Medulla oblongata (tissue), 1 donor: ENCODE data around the gene DDX39A.

ENCODE experiments used
- DNase-seq: peaks from one replicate; pipeline ENCODE4 v3.0.0-alpha.2; 2015; ENCODE audit errors: extremely low spot score

Gene DDX39A

DNA sequence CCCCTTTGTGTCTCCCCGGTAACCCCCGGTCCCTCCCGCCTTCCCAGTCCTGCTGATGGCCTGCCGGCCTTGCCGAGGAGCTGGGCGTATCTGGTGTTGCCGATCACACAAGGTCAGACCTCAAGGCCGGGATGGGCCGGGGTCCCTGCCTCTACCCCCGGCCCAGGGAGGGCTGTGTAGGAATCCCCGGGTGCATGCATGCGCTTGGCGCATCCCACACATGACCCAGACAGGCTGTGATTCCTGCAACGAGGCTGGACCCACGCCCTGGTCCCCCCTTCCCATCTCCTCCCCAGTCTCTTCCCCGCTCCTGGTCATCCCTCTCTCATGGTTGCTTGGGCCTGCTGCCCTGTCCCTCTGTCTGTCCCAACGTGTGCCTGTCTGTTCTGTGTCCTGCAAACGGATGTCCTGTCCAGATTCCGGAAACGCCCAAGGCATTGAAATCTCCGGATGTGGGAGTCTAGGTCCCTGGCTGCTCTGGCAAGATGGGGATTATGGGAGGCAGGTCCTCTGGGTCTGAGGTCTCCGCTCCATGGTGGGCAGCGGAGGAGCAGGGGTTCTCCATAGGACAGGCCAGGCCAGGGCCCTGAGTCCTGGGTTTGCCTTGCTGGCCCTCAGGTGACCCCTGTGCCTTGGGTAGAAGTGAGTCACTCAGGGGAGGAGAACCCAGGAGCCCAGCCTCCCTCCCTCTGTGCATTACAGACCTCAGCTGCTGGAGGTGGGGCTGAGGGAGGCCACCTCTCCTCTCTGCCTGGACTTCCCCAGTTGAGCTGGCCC lies 15.6 kb upstream of the DDX39A start:
- DNase-seq, result no peak

DNA sequence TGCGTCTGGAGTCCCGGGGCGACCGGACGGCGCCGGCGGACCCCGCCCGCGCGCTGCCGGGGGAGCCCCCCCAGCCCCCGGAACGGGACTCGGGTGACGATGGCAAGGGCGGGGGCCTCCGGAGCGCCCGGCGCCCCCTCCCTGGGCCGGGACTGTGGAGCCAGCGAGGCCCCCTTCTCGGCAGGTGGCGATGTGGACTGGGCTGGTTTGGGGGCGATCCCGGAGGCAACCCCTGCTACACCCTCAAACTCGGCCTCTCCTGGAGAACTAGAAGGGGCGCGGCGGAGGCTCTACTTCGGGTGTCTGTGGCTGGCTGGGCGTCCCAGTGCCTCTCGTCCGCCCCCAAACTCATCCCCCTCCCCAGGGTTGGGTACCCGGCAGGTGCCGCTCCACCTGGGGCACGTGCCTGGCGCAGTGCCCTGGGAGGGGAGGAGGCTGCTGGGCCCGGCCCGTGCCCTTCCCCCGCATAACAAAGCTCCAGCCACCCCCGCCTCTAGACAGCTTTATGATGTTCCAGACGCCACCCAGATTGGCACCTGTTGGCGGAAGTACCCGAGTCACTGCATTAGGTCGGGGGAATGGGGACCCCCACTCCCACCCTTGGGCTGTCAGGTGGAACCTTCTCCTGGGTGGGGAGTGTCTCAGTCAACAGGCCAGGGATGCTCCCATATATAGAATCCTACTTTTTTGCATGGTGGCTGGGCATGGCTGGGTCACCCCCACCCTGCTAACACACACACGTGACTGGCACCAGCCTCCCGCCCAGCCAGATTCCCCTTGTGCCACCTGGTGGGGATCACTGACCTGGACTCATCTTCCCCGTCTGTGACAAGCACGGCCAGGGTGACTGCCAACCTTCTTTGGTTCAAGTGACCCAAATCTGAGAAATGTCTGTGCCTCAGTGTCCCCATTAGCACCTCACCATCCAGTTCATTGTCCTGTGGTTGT lies 14.7 kb upstream of the DDX39A start:
- DNase-seq, result no peak

DNA sequence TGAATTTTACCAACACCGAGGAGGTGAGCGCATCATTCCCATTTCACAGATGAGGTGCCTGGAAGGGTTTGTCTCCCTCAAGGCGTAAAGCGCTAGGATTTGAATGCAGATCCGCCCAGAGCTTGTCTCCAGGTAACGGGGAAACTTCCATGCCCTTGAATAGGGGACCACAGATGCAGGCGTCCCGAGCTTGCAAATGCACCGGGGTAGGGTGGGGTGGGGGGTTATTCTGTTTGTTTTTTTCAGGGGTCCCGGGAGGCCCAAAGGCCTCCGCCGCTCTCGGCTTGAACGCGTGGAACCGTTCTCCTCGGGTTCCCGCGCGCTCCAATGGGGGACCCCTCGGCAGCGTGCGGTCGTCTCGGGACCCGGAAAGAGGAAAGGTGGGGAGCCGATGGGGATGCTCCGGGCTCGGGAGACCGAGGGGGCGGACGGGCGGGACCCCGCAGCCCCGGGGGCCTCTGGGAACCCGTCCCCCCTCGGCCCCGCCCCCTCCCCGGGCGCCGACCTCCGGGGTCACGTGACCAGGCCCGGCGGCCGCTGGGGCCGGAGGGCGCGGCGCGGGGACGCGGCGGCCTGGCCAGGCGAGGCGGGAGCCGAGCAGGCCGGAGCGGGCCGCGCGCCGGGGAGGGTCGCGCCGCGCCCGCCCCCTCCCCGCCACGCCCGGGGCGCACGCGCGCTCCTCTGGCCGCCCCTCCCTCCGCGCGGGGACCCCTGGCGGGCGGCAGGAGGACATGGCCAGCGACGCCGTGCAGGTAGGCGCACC lies 13.8 kb upstream of the DDX39A start, which contains the start of gene PKN1:
Gene PKN1, plus strand, starts transcription at position 516 of the 763 bp plus-strand sequence. Its CDS starts 216 bp downstream, at position 732.
- DNase-seq, result peak; percentile 66

GRCh38 chr19:14430712-14431111 lies 11.6 kb upstream of the DDX39A start:
- DNase-seq, result no peak

DNA sequence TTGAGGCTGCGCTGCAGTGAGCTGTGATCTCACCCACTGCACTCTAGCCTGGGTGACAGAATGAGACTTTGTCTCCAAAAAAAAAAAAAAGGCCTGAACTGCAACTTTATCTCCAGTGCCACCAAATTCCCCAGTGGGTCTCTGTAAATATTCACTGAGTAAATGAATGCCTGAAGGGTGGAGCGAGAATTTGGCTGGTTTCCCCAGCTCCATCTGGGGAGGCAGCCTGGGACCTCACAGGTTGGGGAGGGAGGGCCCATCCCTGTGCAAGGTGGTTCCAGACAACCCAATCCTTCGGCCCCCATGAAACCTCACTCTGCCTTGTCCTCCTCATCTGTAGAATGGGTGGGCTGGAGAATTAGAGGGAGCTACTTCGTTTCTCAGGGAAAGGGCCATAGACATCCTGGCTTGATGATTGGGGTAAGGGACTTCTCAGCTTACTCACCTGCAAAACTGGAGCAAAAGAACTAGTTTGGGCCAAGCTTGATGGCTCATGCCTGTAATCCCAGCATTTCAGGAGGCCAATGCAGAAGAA lies 9.8 kb upstream of the DDX39A start:
- no peak for DNase-seq

GRCh38 chr19:14427461-14427860 lies 8.3 kb upstream of the DDX39A start:
- no peak for DNase-seq

DNA sequence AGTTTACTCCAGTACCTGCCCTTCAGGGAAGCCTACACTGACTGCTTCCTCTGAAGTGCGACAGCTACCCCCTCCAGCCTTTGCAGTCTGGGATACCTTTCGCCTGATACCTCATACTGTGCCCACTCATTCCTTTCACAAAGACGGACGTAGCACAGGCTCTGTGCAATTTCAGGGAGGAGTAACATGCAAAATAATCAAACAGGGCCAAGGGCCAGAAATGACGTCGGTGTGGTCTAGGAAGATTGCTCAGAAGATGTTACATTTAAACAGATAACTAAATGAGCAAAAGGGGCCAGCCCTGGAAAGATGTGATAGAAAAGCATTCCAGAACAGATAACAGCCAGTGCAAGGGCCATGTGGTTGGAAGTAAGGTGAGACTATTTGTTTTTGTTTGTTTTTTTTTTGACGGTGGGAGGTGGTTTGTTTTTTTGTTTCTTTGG lies 6.6 kb upstream of the DDX39A start:
- DNase-seq, result no peak

GRCh38 chr19:14418856-14419105 lies 360 bp downstream of the DDX39A start:
- no peak for DNase-seq

DNA sequence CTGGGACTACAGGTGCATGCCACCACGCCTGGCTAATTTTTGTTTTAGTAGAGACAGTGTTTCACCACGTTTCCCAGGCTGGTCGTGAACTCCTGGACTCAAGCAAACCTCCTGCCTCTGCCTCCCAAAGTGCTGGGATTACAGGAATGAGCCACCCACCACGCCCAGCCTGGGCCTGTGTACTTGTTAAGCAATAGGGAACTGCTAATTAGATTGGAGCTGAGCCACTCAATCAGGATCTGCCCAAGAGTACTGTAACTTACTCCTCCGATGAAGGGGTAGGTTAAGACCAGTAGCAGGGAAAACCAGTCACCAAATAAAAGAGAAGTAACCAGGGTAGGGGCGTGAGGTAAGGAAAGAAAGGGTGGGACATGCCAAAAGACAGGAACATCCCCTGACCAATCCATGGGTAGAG lies 2.3 kb downstream of the DDX39A start:
- DNase-seq, result no peak

- no peak for DNase-seq
Measured at GRCh38 chr19:14414926-14415690, 4.0 kb downstream of the DDX39A start.

DNA sequence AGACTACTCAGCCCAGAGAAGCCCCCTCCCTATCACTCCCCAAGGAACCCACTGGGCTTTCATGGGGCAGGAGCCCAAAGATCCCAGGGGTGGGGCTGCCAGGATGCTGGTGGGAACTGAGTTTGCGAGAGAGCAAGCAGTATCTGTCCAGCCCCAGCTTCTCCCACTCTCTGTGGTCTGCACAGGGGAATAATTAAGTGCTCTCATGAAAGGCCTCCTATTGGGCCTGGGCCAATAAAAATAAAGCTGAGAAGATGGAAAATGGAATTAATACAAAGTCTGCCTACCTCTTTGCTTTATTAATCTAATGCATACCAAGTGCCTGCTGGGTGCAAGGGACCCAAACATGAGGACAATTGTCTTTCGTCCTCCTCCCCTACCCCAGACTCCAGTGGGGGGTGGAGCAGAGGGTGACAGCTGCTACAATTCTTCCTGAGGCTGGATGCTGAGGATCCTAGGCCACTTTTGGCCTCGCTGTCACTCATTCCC lies 5.4 kb downstream of the DDX39A start:
- no peak for DNase-seq

DNA sequence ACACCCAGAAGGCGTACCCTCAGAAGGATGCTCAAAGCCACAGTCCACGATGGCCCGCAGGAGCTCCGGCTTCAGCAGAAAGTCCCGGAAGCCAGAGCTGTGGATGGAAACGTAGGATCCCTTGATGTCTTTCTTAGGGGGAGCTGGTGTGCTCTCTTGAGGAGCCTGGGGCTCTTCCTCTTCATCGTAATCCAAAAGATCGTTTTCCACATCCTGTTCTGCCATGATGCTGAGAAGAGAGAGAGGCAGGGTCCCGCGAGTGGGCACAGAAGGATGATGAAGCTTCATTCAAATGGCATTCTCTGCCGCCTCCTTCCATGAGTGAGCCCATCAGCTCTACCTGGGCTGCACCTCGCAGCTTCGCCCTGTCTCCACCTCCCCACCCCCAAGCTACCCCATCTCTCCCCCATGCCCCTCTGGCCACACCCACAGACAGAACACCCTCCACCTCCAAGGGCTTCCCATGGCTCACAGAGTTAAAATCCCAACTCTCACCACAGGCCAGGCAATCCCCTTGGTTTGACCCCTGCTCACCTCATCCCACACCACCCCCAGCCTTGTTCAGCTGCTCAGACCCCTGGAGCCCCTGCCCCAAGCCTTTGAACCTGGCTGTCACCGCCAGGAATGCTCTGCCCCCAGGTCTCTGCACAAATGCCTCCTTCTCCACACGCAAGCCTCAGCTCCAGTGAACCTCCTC lies 6.0 kb downstream of the DDX39A start:
- DNase-seq, result no peak

DNA sequence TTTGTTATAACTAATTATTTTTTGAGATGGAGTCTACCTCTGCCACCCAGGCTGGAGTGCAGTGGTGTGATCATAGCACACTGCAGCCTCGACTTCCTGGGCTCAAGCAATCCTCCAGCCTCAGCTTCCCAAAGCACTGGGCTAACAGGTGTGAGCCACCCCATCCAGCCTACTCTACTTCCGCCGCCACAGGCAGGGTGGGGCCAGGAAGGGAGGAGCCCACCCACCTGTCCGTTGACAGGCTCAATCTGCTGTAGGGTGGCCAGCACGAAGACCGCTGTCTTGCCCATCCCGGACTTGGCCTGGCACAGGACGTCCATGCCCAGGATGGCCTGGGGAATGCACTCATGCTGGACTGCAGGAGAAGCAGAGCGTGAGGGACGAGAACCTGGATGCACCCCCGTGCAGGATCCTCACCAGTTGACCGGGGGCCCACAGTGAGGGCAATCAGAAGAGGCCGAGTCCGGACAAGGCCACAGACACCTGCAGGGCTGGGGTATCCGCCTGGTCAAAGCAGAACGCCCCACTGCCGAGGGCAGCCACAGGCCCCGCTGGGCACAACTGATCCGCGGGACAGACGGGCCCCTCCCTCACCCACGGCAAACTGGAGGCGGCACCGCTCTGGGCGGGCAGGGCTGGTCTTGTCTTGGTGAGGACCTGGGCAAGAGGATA lies 6.7 kb downstream of the DDX39A start:
- no peak for DNase-seq

GRCh38 chr19:14411938-14412245 lies 7.2 kb downstream of the DDX39A start:
- no peak for DNase-seq

GRCh38 chr19:14411161-14411937 lies 7.8 kb downstream of the DDX39A start:
- DNase-seq, result no peak

DNA sequence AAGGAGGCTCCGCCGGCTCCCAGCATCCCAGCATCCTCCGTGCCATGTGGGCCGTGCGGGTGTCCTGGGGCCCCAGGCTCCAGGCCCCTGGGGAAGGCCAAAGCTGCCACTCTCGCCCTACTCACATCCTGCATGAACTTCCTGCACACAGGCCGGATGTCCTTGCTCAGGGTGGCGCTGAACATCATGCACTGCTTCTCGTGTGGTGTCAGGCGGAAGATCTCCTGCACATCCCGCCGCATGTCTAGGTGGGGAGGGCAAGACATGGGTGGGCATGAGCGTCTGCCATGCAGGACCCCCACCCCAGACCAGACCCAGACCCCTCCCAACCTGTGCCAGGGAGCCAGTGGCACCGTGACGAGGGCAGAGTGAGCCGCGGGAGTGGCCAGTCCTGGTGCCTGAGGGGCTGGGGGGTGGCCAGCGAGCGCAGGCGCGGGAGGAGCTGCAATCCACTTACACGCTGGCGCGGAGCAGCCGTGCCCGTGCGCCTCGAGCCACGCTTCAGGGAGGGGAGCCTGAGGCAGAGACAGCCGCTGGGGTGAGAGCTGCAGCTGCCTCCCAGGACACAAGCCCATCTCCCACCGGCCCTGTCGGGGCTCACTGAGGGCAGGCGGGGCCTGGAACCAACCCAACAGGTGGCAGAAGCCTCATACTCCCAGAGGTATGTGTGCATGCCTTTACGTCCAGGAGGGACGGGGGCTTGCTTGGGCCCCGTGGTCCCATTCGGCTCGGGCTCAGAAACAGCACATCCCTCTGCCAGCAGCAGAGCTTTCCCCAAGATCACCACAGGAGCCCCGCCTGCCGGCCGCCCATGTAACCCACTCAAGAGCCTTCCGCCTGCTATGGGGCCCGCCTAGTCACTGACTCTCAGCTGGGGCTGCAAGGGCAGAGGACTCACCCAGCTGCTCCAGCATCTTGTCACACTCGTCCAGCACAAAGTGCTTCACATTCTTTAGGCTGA lies 8.8 kb downstream of the DDX39A start:
- DNase-seq, result no peak

GRCh38 chr19:14409146-14410023 lies 9.8 kb downstream of the DDX39A start:
- DNase-seq, result no peak
